ENCODE measurements around the gene FRMD1.

GRCh38 chr6:168078943-168079405 lies at the start of gene FRMD1:
- TF ChIP-seq POLR2AphosphoS5 (IDR thresholded peaks at IDR 0.05; ENCODE audit: low read depth, low read length) (no peak), POLR2A (IDR thresholded peaks at IDR 0.05; ENCODE audit: low read depth, low read length) (no peak)
